ENCODE results near the gene TMEM140.

DNA sequence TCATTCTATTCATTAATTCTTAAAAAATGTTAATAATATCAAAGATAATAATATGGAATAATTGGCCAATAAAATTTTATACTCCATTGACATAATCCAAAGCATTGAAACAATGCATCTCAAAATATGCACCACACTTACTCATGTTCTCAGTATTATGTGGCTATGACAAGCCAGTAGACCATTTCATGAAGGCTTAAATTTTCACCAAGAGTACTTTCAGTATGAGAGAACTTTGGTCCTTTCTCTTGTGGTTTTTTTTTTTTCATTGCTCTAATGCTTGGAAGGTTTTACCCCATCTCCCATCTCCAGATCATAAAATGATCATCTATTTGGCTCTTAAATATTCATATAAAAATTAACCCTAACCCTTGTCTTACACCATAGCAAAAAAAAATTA, 45.5 kb upstream of the TMEM140 start:
- TF ChIP-seq TOX (CRISPR knock-in tag; IDR thresholded peaks at IDR 0.05; ENCODE audit: borderline replicate concordance) = no peak
- no peak for TF ChIP-seq ESRRG (CRISPR knock-in tag; IDR thresholded peaks at IDR 0.05)
- TF ChIP-seq CREB5 (CRISPR knock-in tag; IDR thresholded peaks at IDR 0.05; ENCODE audit: low read depth) = no peak
- no peak for TF ChIP-seq POU6F1 (CRISPR knock-in tag; IDR thresholded peaks at IDR 0.05; ENCODE audit: borderline replicate concordance, low read depth)
- TF ChIP-seq SNAI2 (CRISPR knock-in tag; IDR thresholded peaks at IDR 0.05) = no peak
- no peak for TF ChIP-seq RARB (CRISPR knock-in tag; IDR thresholded peaks at IDR 0.05)
- TF ChIP-seq ZFP3 (CRISPR knock-in tag; IDR thresholded peaks at IDR 0.05) = no peak
- TF ChIP-seq ZNF565 (CRISPR knock-in tag; conservative IDR thresholded peaks at IDR 0.05; ENCODE audit: low read depth) = no peak
- TF ChIP-seq ZNF8 (CRISPR knock-in tag; IDR thresholded peaks at IDR 0.05) = no peak
- TF ChIP-seq PATZ1 (CRISPR knock-in tag; IDR thresholded peaks at IDR 0.05; ENCODE audit: borderline replicate concordance) = no peak
- no peak for TF ChIP-seq CSDC2 (CRISPR knock-in tag; IDR thresholded peaks at IDR 0.05)
- TF ChIP-seq ARNTL (CRISPR knock-in tag; IDR thresholded peaks at IDR 0.05; ENCODE audit: borderline replicate concordance, low read depth) = no peak
